DOHH2 (cell line): ENCODE measurements around the gene HSD17B12.
"Not testable (repeated sequence)": the region's sequence is repeated elsewhere in the genome, so short reads cannot be mapped to it uniquely, and the experiment has no call there.

Experiments
- H3F3A ChIP-seq: fragments of 200-600 bp; sonication (generic), shearing (Covaris generic); 2 replicates; pipeline ENCODE4 v1.6.0; 2016; ENCODE audit warnings: antibody characterized with exemption, mild to moderate bottlenecking; ENCODE audit not compliant: control insufficient read depth, insufficient read depth
- H3K27ac ChIP-seq: fragments of 200-600 bp; sonication (generic); 2 replicates; pipeline ENCODE4 v1.5.1; 2014; ENCODE audit warnings: low read depth, mild to moderate bottlenecking, low read length, moderate library complexity
- H3K27me3 ChIP-seq: fragments of 200-600 bp; sonication (generic); 2 replicates; pipeline ENCODE4 v1.6.1; 2014; ENCODE audit warnings: mild to moderate bottlenecking, low read length, mixed read lengths; ENCODE audit not compliant: control insufficient read depth
- H3K36me3 ChIP-seq: fragments of 200-600 bp; sonication (generic); 2 replicates; pipeline ENCODE4 v1.6.1; 2014; ENCODE audit warnings: mild to moderate bottlenecking, low read length, moderate library complexity, mixed read lengths; ENCODE audit not compliant: control insufficient read depth
- H3K4me1 ChIP-seq: fragments of 200-600 bp; sonication (generic); 2 replicates; pipeline ENCODE4 v1.6.1; 2014; ENCODE audit warnings: mild to moderate bottlenecking, low read length, mixed read lengths; ENCODE audit not compliant: control insufficient read depth
- H3K4me2 ChIP-seq: fragments of 200-600 bp; sonication (generic); 2 replicates; pipeline ENCODE4 v1.6.0; 2014; ENCODE audit warnings: mild to moderate bottlenecking, low read length, moderate library complexity
- H3K4me3 ChIP-seq: fragments of 200-600 bp; sonication (generic); 2 replicates; pipeline ENCODE4 v1.5.1; 2014; ENCODE audit warnings: mild to moderate bottlenecking, low read length, mixed read lengths
- H3K79me2 ChIP-seq: fragments of 200-600 bp; sonication (generic); 2 replicates; pipeline ENCODE4 v1.6.1; 2014; ENCODE audit warnings: mild to moderate bottlenecking, low read length, mixed read lengths; ENCODE audit not compliant: control insufficient read depth
- H3K9me2 ChIP-seq: fragments of 200-600 bp; sonication (generic); replicated peaks from 2 replicates; pipeline ENCODE4 v1.6.1; 2014; ENCODE audit warnings: mild to moderate bottlenecking, low read length, mixed read lengths; ENCODE audit not compliant: control insufficient read depth
- H3K9me3 ChIP-seq: fragments of 200-600 bp; sonication (generic); 2 replicates; pipeline ENCODE4 v1.6.1; 2014; ENCODE audit warnings: antibody characterized with exemption, low read length, mixed read lengths; ENCODE audit not compliant: control insufficient read depth, insufficient read depth
- H4K20me1 ChIP-seq: fragments of 200-600 bp; sonication (generic); 2 replicates; pipeline ENCODE4 v1.6.0; 2014; ENCODE audit warnings: low read depth, mild to moderate bottlenecking, antibody characterized with exemption, low read length, moderate library complexity; ENCODE audit not compliant: control insufficient read depth, insufficient read depth
- CTCF ChIP-seq: fragments of 200-600 bp; sonication (generic); IDR thresholded peaks from one replicate; pipeline ENCODE4 v1.5.1; 2014; ENCODE audit warnings: antibody characterized with exemption, mild to moderate bottlenecking, low read depth, low read length; ENCODE audit not compliant: poor library complexity, severe bottlenecking
- EZH2phosphoT487 ChIP-seq: fragments of 200-600 bp; sonication (generic); IDR thresholded peaks from 2 replicates; pipeline ENCODE4 v1.6.1; 2017; ENCODE audit warnings: borderline replicate concordance, mild to moderate bottlenecking, antibody characterized with exemption, low read length, moderate library complexity, mixed read lengths

The HSD17B12 gene

DNA sequence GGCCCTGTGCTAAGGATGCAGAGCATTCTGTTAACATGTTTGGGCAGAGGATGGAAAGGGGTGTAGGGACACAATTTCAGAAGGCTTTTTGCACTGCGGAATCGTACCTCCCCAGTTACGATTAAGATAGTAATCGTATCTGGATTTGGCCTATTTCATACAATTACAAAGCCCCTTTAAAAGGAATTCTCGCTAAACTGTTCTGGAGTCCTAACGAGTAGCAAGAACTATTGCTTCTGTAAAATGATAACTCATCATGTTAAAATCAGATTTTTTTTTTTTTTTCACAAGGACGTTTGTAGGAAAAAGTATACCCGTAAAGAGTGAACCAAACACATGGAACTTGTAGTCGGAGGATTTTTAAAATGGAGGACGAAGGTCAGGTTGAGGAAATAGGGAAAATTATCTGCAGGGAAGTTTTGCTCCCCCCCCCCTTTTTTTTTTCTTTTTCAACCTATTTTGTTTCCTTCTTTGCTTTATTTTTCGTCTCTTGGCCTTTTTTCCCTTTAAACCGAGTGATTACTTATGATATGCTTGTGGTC lies 934 bp downstream of the HSD17B12 start:
- no peaks in the 10 kb centered on the region for H3K9me3 ChIP-seq
- peaks cover 54% of the 10 kb centered on the region for H3K36me3 ChIP-seq
- H4K20me1 ChIP-seq, result peaks cover 12% of the 10 kb centered on the region
- no peaks in the 10 kb centered on the region for H3K9me2 ChIP-seq
- peak overlapping the region; percentile 62 for H3K4me2 ChIP-seq
- peaks cover 44% of the 10 kb centered on the region for H3K4me1 ChIP-seq
- peaks cover 5% of the 10 kb centered on the region; the same call in 1 of the 2 replicates for H3F3A ChIP-seq
- H3K4me3 ChIP-seq, result peak overlapping the region; percentile 97
- H3K27me3 ChIP-seq, result no peaks in the 10 kb centered on the region
- H3K79me2 ChIP-seq, result peaks cover 59% of the 10 kb centered on the region
- TF ChIP-seq CTCF (no peak), EZH2phosphoT487 (no peak)
- peak overlapping the region; percentile 84 for H3K27ac ChIP-seq

DNA sequence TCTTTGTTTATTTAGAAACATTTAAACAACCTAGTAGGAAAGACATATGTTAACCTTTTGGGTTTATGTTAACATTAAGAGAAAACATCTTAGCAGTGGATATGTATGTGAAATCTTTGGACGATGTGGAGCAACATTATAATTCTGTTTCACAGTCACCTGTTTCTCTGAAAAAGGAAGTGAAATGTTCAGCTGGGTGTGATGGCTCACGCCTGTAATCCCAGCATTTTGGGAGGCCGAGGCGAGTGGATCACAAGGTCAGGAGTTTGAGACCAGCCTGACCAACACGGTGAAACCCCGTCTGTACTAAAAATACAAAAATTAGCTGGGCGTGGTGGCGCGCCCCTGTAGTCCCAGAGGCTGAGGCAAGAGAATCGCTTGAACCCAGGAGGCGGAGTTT lies 1.5 kb downstream of the HSD17B12 start:
- Histone ChIP-seq H3K27ac (peak overlapping the region; percentile 84), H4K20me1 (peaks cover 15% of the 10 kb centered on the region), H3K79me2 (peaks cover 65% of the 10 kb centered on the region), H3K4me1 (peaks cover 50% of the 10 kb centered on the region), H3K36me3 (peaks cover 58% of the 10 kb centered on the region), H3K4me3 (peak overlapping the region; percentile 97), H3K4me2 (peak overlapping the region; percentile 62)
- not testable (repeated sequence) for H3K9me2 ChIP-seq, H3K27me3 ChIP-seq, H3F3A ChIP-seq, H3K9me3 ChIP-seq

DNA sequence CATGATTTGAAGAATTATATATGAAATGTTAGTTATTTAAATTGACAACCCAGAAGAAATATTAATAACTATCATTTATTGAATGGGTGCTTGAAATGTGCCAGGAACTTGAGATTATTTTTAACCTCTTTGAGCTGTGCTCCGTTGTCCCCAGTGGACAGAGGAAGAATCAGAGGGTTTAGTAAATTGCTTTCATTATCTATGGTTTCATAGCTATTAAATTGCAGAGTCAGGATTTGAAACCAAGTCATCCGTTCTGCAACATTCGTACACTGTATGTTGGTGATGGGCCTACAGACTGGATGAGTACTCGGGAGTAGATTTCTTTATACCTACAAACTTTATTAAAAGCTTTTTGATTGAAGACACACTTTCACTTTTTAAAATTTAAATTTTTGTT lies 4.9 kb downstream of the HSD17B12 start:
- Histone ChIP-seq H4K20me1 (peaks cover 26% of the 10 kb centered on the region), H3K9me3 (no peaks in the 10 kb centered on the region), H3K79me2 (peaks cover 97% of the 10 kb centered on the region), H3K27me3 (no peaks in the 10 kb centered on the region), H3K36me3 (peaks cover 79% of the 10 kb centered on the region), H3K4me3 (peak overlapping the region; percentile 27), H3K4me2 (peak overlapping the region; percentile 50), H3K27ac (no peak overlapping the region), H3F3A (peaks cover 7% of the 10 kb centered on the region; the same call in 1 of the 2 replicates), H3K9me2 (no peaks in the 10 kb centered on the region), H3K4me1 (peaks cover 76% of the 10 kb centered on the region)
- TF ChIP-seq CTCF, result no peak
- TF ChIP-seq EZH2phosphoT487, result no peak

- H3K9me2 ChIP-seq, result no peaks in the 10 kb centered on the region
- no peak overlapping the region for H3K27ac ChIP-seq
- H3F3A ChIP-seq, result peaks cover 7% of the 10 kb centered on the region
- H3K4me2 ChIP-seq, result peak overlapping the region; percentile 50
- no peaks in the 10 kb centered on the region for H3K9me3 ChIP-seq
- H3K4me1 ChIP-seq, result peaks cover 84% of the 10 kb centered on the region
- TF ChIP-seq EZH2phosphoT487, result no peak
- no peak for TF ChIP-seq CTCF
- peak overlapping the region; percentile 18 for H3K4me3 ChIP-seq
- H4K20me1 ChIP-seq, result peaks cover 26% of the 10 kb centered on the region
- no peaks in the 10 kb centered on the region for H3K27me3 ChIP-seq
- H3K79me2 ChIP-seq, result peaks cover 99% of the 10 kb centered on the region
- peaks cover 81% of the 10 kb centered on the region for H3K36me3 ChIP-seq
Observed at GRCh38 chr11:43686207-43686606, 5.7 kb downstream of the HSD17B12 start.
